ENCODE data around the gene PACRG. TPM values are rescaled to one million over a fixed set of nuclear protein-coding genes. Genes with fewer than 3 reads are reported as not detected.

PACRG gene
- total and polyA plus RNA-seq, 10 of the 15 experiments (the other 5 are each of a cell fraction or from before 2014, with no cell fraction given): not detected

DNA sequence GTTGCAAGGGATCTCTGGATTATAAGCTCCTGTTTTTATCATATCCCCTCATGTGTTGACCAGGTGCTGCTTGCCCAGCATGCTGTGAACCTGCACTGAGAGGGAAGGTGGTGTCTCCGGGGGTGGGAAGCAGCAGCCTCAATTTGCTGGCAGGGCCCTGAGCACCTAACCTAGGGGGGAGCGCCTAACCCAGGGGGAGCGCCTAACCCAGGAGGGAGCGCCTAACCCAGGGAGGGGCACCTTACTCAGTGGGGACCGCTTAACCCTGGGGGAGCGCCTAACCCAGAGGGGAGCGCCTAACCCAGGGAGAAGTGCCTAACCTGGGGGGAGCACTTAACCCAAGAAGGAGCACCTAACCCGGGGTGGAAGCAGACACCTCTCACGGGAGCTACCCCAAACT lies 603.5 kb downstream of the PACRG start (continued):
- TF ChIP-seq, protein P1, sequence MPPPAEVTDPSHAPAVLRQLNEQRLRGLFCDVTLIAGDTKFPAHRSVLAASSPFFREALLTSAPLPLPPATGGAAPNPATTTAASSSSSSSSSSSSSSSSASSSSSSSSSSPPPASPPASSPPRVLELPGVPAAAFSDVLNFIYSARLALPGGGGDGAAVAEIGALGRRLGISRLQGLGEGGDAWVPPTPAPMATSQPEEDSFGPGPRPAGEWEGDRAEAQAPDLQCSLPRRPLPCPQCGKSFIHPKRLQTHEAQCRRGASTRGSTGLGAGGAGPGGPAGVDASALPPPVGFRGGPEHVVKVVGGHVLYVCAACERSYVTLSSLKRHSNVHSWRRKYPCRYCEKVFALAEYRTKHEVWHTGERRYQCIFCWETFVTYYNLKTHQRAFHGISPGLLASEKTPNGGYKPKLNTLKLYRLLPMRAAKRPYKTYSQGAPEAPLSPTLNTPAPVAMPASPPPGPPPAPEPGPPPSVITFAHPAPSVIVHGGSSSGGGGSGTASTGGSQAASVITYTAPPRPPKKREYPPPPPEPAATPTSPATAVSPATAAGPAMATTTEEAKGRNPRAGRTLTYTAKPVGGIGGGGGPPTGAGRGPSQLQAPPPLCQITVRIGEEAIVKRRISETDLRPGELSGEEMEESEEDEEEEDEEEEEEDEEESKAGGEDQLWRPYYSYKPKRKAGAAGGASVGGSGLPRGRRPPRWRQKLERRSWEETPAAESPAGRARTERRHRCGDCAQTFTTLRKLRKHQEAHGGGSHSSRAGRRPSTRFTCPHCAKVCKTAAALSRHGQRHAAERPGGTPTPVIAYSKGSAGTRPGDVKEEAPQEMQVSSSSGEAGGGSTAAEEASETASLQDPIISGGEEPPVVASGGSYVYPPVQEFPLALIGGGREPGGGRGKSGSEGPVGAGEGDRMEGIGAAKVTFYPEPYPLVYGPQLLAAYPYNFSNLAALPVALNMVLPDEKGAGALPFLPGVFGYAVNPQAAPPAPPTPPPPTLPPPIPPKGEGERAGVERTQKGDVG (CRISPR knock-in tag; IDR thresholded peaks at IDR 0.05): no peak
- TF ChIP-seq TARDBP (IDR thresholded peaks at IDR 0.05; ENCODE audit: borderline replicate concordance): no peak
- TF ChIP-seq FOS (IDR thresholded peaks at IDR 0.05; ENCODE audit: borderline replicate concordance, extremely low read depth, insufficient read length): no peak
- TF ChIP-seq NBN (IDR thresholded peaks at IDR 0.05): no peak
- TF ChIP-seq, protein P2, sequence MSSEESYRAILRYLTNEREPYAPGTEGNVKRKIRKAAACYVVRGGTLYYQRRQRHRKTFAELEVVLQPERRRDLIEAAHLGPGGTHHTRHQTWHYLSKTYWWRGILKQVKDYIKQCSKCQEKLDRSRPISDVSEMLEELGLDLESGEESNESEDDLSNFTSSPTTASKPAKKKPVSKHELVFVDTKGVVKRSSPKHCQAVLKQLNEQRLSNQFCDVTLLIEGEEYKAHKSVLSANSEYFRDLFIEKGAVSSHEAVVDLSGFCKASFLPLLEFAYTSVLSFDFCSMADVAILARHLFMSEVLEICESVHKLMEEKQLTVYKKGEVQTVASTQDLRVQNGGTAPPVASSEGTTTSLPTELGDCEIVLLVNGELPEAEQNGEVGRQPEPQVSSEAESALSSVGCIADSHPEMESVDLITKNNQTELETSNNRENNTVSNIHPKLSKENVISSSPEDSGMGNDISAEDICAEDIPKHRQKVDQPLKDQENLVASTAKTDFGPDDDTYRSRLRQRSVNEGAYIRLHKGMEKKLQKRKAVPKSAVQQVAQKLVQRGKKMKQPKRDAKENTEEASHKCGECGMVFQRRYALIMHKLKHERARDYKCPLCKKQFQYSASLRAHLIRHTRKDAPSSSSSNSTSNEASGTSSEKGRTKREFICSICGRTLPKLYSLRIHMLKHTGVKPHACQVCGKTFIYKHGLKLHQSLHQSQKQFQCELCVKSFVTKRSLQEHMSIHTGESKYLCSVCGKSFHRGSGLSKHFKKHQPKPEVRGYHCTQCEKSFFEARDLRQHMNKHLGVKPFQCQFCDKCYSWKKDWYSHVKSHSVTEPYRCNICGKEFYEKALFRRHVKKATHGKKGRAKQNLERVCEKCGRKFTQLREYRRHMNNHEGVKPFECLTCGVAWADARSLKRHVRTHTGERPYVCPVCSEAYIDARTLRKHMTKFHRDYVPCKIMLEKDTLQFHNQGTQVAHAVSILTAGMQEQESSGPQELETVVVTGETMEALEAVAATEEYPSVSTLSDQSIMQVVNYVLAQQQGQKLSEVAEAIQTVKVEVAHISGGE (CRISPR knock-in tag; IDR thresholded peaks at IDR 0.05): no peak
- TF ChIP-seq CHD1 (IDR thresholded peaks at IDR 0.05; ENCODE audit: low read depth, low read length): no peak
- TF ChIP-seq, protein P3, sequence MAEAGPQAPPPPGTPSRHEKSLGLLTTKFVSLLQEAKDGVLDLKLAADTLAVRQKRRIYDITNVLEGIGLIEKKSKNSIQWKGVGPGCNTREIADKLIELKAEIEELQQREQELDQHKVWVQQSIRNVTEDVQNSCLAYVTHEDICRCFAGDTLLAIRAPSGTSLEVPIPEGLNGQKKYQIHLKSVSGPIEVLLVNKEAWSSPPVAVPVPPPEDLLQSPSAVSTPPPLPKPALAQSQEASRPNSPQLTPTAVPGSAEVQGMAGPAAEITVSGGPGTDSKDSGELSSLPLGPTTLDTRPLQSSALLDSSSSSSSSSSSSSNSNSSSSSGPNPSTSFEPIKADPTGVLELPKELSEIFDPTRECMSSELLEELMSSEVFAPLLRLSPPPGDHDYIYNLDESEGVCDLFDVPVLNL (IDR thresholded peaks at IDR 0.05; ENCODE audit: low read depth, low read length): no peak
